SK-N-SH treated with all-trans-retinoic acid at 6 μM for 48 hours (cell line): ENCODE data around the gene TRMO.

Experiments
- ATAC-seq: fragments of 200-7000 bp; cut with Tn5 transposase; 3 replicates; pipeline ENCODE4 v1.9.1; 2020; ENCODE audit warnings: mild to moderate bottlenecking, moderate library complexity
- BACH2 ChIP-seq: fragments of 250-450 bp; sonication (Bioruptor Pico); IDR thresholded peaks from 2 replicates; pipeline ENCODE4 v1.9.0; 2021; ENCODE audit warnings: mild to moderate bottlenecking, borderline replicate concordance
- CSDC2 ChIP-seq: fragments of 250-450 bp; sonication (Bioruptor Pico); IDR thresholded peaks from 2 replicates; pipeline ENCODE4 v1.5.0; 2020; ENCODE audit warnings: mild to moderate bottlenecking, moderate library complexity
- ESRRG ChIP-seq: fragments of 250-450 bp; sonication (Bioruptor Pico); IDR thresholded peaks from 2 replicates; pipeline ENCODE4 v1.6.1; 2021; ENCODE audit warnings: mild to moderate bottlenecking
- GLIS3 ChIP-seq: fragments of 250-450 bp; sonication (Bioruptor Pico); IDR thresholded peaks from 2 replicates; pipeline ENCODE4 v1.5.0; 2020; ENCODE audit warnings: mild to moderate bottlenecking, moderate library complexity
- ISL1 ChIP-seq: fragments of 250-450 bp; sonication (Bioruptor Pico); IDR thresholded peaks from 2 replicates; pipeline ENCODE4 v2.1.2; 2022; ENCODE audit warnings: mild to moderate bottlenecking, moderate library complexity
- OSR1 ChIP-seq: fragments of 250-450 bp; sonication (Bioruptor Pico); IDR thresholded peaks from 2 replicates; pipeline ENCODE4 v1.8.0; 2022; ENCODE audit warnings: moderate library complexity, mild to moderate bottlenecking, inconsistent platforms
- PPARA ChIP-seq: fragments of 250-450 bp; sonication (Bioruptor Pico); IDR thresholded peaks from 2 replicates; pipeline ENCODE4 v1.5.0; 2020; ENCODE audit warnings: mild to moderate bottlenecking, borderline replicate concordance
- RARB ChIP-seq: fragments of 250-450 bp; sonication (Bioruptor Pico); IDR thresholded peaks from 2 replicates; pipeline ENCODE4 v1.8.0; 2021; ENCODE audit warnings: mild to moderate bottlenecking, moderate library complexity
- SNAI2 ChIP-seq: fragments of 250-450 bp; sonication (Bioruptor Pico); IDR thresholded peaks from 2 replicates; pipeline ENCODE4 v1.5.0; 2020; ENCODE audit warnings: mild to moderate bottlenecking, moderate library complexity
- TOX ChIP-seq: fragments of 250-450 bp; sonication (Bioruptor Pico); IDR thresholded peaks from 2 replicates; pipeline ENCODE4 v1.8.0; 2021; ENCODE audit warnings: mild to moderate bottlenecking, moderate library complexity, borderline replicate concordance
- ZC3H10 ChIP-seq: fragments of 250-450 bp; sonication (Bioruptor Pico); IDR thresholded peaks from 2 replicates; pipeline ENCODE4 v1.5.1; 2021; ENCODE audit warnings: mild to moderate bottlenecking, moderate library complexity
- ZFP30 ChIP-seq: fragments of 450-650 bp; formaldehyde crosslinking; IDR thresholded peaks from 2 replicates; pipeline ENCODE4 v1.5.0; 2022; ENCODE audit warnings: mild to moderate bottlenecking, moderate library complexity
- ZNF565 ChIP-seq: fragments of 450-650 bp; formaldehyde crosslinking; conservative IDR thresholded peaks from 2 replicates; pipeline ENCODE4 v1.5.0; 2020; ENCODE audit warnings: low read depth, mild to moderate bottlenecking, moderate library complexity
- ZNF70 ChIP-seq: fragments of 450-650 bp; formaldehyde crosslinking; IDR thresholded peaks from 2 replicates; pipeline ENCODE4 v1.5.0; 2020; ENCODE audit warnings: mild to moderate bottlenecking, moderate library complexity
- TF ChIP-seq, protein P1 (sequence below): fragments of 250-450 bp; sonication (Bioruptor Pico); IDR thresholded peaks from 2 replicates; pipeline ENCODE4 v1.5.1; 2021; ENCODE audit warnings: mild to moderate bottlenecking, moderate library complexity
- TF ChIP-seq, protein P2 (sequence below): fragments of 250-450 bp; sonication (Bioruptor Pico); IDR thresholded peaks from 2 replicates; pipeline ENCODE4 v1.8.0; 2020; ENCODE audit warnings: mild to moderate bottlenecking, moderate library complexity, borderline replicate concordance
- TF ChIP-seq, protein P3 (sequence below): fragments of 250-450 bp; sonication (Bioruptor Pico); IDR thresholded peaks from 2 replicates; pipeline ENCODE4 v1.5.0; 2020; ENCODE audit warnings: mild to moderate bottlenecking, moderate library complexity
- TF ChIP-seq, protein P4 (sequence below): fragments of 250-450 bp; sonication (Bioruptor Pico); IDR thresholded peaks from 2 replicates; pipeline ENCODE4 v1.8.0; 2021; ENCODE audit warnings: low read depth, mild to moderate bottlenecking, moderate library complexity, borderline replicate concordance

TRMO gene

DNA sequence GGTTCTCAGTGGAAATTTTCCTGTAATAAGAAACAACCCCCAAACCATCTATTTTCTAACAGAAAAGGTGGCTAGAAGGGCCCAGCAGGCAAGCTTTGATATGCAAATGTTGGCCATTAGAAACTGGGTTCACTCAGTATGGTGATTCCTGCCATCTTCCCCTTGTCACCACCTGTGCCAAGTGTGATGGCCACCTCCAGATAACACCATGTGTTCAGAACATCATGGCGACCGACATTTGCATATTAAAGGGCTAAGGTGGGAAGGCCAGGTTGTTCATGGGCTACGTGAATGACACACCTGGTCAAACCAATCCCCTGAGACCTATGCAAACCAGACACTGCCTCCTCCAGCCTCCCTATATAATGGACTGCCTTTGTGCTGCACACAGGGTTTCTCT lies 48.9 kb downstream of the TRMO start:
- TF ChIP-seq ESRRG (CRISPR knock-in tag) (no peak), ZNF70 (CRISPR knock-in tag) (no peak), TOX (CRISPR knock-in tag) (no peak), GLIS3 (CRISPR knock-in tag) (no peak), PPARA (no peak), OSR1 (CRISPR knock-in tag) (no peak)
- TF ChIP-seq, protein P1, sequence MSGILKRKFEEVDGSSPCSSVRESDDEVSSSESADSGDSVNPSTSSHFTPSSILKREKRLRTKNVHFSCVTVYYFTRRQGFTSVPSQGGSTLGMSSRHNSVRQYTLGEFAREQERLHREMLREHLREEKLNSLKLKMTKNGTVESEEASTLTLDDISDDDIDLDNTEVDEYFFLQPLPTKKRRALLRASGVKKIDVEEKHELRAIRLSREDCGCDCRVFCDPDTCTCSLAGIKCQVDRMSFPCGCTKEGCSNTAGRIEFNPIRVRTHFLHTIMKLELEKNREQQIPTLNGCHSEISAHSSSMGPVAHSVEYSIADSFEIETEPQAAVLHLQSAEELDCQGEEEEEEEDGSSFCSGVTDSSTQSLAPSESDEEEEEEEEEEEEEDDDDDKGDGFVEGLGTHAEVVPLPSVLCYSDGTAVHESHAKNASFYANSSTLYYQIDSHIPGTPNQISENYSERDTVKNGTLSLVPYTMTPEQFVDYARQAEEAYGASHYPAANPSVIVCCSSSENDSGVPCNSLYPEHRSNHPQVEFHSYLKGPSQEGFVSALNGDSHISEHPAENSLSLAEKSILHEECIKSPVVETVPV (CRISPR knock-in tag) = no peak
- ATAC-seq = no peak

DNA sequence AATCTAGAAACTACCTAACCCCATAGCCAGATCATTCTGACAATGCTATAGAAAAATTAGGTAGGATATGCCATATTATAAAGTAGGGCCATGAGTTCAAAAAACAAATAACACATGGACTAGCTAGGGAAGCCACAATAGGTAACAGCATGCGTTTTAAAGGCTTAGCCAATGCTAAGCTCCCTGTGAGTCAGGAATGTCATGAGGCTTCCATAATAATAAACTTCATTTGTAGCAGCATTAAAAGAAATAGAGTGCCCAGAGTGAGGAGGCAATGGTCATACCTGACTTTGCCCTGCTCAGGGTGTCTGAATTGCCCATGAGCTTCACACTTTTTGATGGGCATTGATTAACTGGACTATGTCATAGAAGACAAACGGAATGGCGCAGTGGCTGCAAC lies 53.4 kb downstream of the TRMO start:
- TF ChIP-seq GLIS3 (CRISPR knock-in tag) (no peak), ZNF70 (CRISPR knock-in tag) (no peak), ZFP30 (no peak), BACH2 (no peak), CSDC2 (CRISPR knock-in tag) (no peak), RARB (CRISPR knock-in tag) (no peak), TOX (CRISPR knock-in tag) (no peak), ISL1 (no peak), ZNF565 (CRISPR knock-in tag) (no peak), SNAI2 (CRISPR knock-in tag) (no peak)
- TF ChIP-seq, protein P2, sequence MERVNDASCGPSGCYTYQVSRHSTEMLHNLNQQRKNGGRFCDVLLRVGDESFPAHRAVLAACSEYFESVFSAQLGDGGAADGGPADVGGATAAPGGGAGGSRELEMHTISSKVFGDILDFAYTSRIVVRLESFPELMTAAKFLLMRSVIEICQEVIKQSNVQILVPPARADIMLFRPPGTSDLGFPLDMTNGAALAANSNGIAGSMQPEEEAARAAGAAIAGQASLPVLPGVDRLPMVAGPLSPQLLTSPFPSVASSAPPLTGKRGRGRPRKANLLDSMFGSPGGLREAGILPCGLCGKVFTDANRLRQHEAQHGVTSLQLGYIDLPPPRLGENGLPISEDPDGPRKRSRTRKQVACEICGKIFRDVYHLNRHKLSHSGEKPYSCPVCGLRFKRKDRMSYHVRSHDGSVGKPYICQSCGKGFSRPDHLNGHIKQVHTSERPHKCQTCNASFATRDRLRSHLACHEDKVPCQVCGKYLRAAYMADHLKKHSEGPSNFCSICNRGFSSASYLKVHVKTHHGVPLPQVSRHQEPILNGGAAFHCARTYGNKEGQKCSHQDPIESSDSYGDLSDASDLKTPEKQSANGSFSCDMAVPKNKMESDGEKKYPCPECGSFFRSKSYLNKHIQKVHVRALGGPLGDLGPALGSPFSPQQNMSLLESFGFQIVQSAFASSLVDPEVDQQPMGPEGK = no peak
- TF ChIP-seq, protein P1 (CRISPR knock-in tag) = no peak
- TF ChIP-seq, protein P3, sequence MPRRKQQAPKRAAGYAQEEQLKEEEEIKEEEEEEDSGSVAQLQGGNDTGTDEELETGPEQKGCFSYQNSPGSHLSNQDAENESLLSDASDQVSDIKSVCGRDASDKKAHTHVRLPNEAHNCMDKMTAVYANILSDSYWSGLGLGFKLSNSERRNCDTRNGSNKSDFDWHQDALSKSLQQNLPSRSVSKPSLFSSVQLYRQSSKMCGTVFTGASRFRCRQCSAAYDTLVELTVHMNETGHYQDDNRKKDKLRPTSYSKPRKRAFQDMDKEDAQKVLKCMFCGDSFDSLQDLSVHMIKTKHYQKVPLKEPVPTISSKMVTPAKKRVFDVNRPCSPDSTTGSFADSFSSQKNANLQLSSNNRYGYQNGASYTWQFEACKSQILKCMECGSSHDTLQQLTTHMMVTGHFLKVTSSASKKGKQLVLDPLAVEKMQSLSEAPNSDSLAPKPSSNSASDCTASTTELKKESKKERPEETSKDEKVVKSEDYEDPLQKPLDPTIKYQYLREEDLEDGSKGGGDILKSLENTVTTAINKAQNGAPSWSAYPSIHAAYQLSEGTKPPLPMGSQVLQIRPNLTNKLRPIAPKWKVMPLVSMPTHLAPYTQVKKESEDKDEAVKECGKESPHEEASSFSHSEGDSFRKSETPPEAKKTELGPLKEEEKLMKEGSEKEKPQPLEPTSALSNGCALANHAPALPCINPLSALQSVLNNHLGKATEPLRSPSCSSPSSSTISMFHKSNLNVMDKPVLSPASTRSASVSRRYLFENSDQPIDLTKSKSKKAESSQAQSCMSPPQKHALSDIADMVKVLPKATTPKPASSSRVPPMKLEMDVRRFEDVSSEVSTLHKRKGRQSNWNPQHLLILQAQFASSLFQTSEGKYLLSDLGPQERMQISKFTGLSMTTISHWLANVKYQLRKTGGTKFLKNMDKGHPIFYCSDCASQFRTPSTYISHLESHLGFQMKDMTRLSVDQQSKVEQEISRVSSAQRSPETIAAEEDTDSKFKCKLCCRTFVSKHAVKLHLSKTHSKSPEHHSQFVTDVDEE (CRISPR knock-in tag) = no peak
- ATAC-seq = no peak

DNA sequence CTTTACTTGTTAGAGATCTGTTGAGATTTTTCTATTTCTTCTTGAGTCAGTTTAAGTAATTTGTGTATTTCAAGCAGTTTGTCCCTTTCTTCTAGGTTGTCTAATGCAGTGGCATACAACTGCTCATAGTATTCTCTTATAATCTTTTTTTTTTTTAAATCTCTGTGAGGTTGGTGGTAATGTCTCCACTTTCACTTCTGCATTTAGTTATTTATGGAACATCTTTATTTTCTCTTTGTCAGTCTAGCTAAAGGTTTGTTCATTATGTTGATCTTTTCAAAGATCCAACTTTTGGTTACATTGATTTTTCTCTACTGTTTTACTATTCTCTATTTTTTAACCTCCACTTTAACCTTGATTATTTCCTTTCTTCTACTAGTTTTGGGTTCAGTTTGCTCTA lies 55.5 kb downstream of the TRMO start:
- no peak for TF ChIP-seq ZC3H10 (CRISPR knock-in tag)
- TF ChIP-seq, protein P3 (CRISPR knock-in tag) = no peak
- TF ChIP-seq ESRRG (CRISPR knock-in tag) = no peak
- TF ChIP-seq, protein P1 (CRISPR knock-in tag) = no peak
- no peak for TF ChIP-seq OSR1 (CRISPR knock-in tag)
- TF ChIP-seq, protein P4, sequence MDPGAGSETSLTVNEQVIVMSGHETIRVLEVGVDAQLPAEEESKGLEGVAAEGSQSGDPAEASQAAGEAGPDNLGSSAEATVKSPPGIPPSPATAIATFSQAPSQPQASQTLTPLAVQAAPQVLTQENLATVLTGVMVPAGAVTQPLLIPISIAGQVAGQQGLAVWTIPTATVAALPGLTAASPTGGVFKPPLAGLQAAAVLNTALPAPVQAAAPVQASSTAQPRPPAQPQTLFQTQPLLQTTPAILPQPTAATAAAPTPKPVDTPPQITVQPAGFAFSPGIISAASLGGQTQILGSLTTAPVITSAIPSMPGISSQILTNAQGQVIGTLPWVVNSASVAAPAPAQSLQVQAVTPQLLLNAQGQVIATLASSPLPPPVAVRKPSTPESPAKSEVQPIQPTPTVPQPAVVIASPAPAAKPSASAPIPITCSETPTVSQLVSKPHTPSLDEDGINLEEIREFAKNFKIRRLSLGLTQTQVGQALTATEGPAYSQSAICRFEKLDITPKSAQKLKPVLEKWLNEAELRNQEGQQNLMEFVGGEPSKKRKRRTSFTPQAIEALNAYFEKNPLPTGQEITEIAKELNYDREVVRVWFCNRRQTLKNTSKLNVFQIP = no peak
- no peak for TF ChIP-seq GLIS3 (CRISPR knock-in tag)
- no peak for TF ChIP-seq PPARA
- TF ChIP-seq ZNF565 (CRISPR knock-in tag) = no peak
- no peak for TF ChIP-seq RARB (CRISPR knock-in tag)
- TF ChIP-seq, all 23 proteins: peak for 0
- ATAC-seq = no peak
